ENCODE data around the gene HLCS. TPM values are rescaled to one million over a fixed set of nuclear protein-coding genes. Genes with fewer than 3 reads are reported as not detected.
A peak's percentile ranks its signal among the peaks of the same experiment; 100 is the strongest.

HLCS gene
- total RNA-seq, 1 donor from 2014 or later: 25.0 TPM

GRCh38 chr21:36834192-36834591 is 132.3 kb downstream of the HLCS start:
- no peaks in the 10 kb centered on the region for H3K79me2 ChIP-seq (ENCODE audit: low read depth)
- Mint-ChIP-seq H3K36me3 (peaks cover 3% of the 10 kb centered on the region), H3K4me1 (peaks cover 34% of the 10 kb centered on the region), H3K4me3 (no peak overlapping the region), H3K27me3 (ENCODE audit: insufficient read depth, low read depth) (peaks cover 2% of the 10 kb centered on the region), H3K27ac (no peak overlapping the region), H3K9me3 (no peaks in the 10 kb centered on the region)
- peaks cover 12% of the 10 kb centered on the region for H3K4me1 ChIP-seq
- no peak overlapping the region for H3K4me2 ChIP-seq
- H3K9ac ChIP-seq: no peak overlapping the region
- H3K36me3 ChIP-seq: no peaks in the 10 kb centered on the region
- TF ChIP-seq EZH2phosphoT487 (IDR thresholded peaks at IDR 0.05) (no peak), CTCF (IDR thresholded peaks at IDR 0.05) (no peak), EZH2 (IDR thresholded peaks at IDR 0.05) (no peak)
- no peak overlapping the region for H2AFZ ChIP-seq (replicated peaks)
- H3K27me3 ChIP-seq: no peaks in the 10 kb centered on the region
- peaks cover 6% of the 10 kb centered on the region for H3F3A ChIP-seq (ENCODE audit: low read depth)
- no peak overlapping the region for H3K27ac ChIP-seq
- no peaks in the 10 kb centered on the region for H3K9me3 ChIP-seq (ENCODE audit: low read depth)
- no peak for DNase-seq (ENCODE audit: low spot score)
- H4K20me1 ChIP-seq (ENCODE audit: low read depth): no peaks in the 10 kb centered on the region
- H3K4me3 ChIP-seq: no peak overlapping the region

GRCh38 chr21:36830100-36830499 is 136.4 kb downstream of the HLCS start:
- no peaks in the 10 kb centered on the region for H3K79me2 ChIP-seq (ENCODE audit: low read depth)
- Mint-ChIP-seq H3K27ac (peak overlapping the region; percentile 94), H3K9me3 (no peaks in the 10 kb centered on the region), H3K4me1 (peaks cover 41% of the 10 kb centered on the region), H3K4me3 (no peak overlapping the region), H3K36me3 (peaks cover 3% of the 10 kb centered on the region), H3K27me3 (ENCODE audit: insufficient read depth, low read depth) (peaks cover 3% of the 10 kb centered on the region)
- peak overlapping the region; percentile 6 for H2AFZ ChIP-seq (replicated peaks)
- H3K27me3 ChIP-seq: no peaks in the 10 kb centered on the region
- H3K4me3 ChIP-seq: no peak overlapping the region
- H3K36me3 ChIP-seq: no peaks in the 10 kb centered on the region
- H3K27ac ChIP-seq: no peak overlapping the region
- TF ChIP-seq CTCF (IDR thresholded peaks at IDR 0.05) (no peak), EZH2phosphoT487 (IDR thresholded peaks at IDR 0.05) (no peak), EZH2 (IDR thresholded peaks at IDR 0.05) (no peak)
- no peaks in the 10 kb centered on the region for H4K20me1 ChIP-seq (ENCODE audit: low read depth)
- H3K9ac ChIP-seq: no peak overlapping the region
- no peak for DNase-seq (ENCODE audit: low spot score)
- peaks cover 11% of the 10 kb centered on the region for H3F3A ChIP-seq (ENCODE audit: low read depth)
- no peaks in the 10 kb centered on the region for H3K9me3 ChIP-seq (ENCODE audit: low read depth)
- peaks cover 27% of the 10 kb centered on the region for H3K4me1 ChIP-seq
- H3K4me2 ChIP-seq: no peak overlapping the region

DNA sequence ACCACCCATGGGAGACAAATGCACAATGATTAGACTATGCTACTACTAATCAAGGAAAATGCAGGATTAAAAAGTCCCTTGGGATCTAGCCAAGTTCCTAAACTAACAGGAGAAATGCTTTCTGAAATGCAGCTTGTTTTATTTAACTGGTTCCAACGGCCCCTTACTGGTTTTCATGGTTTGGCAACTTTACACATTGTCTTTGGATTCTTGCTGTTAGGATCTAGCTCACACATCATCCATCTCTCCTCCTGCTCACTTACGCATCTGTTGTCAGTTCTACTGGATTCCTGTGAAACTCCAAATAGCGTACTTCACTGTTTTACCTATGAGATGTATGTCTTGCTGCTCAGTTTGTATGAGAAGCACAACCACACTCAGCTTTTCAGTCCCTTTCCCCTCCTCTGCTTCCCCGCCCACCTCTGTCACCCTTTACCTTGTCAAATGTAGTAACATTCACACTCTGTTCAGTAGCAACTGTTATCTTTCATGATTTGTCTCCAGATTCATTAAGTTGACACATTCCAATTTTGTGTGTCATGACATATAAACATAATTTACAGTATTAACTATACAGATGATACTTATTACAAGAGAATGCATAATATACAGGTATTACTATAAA is 137.5 kb downstream of the HLCS start:
- no peak overlapping the region for H3K27ac ChIP-seq
- H3K4me1 Mint-ChIP-seq: peaks cover 44% of the 10 kb centered on the region
- no peak overlapping the region for H3K9ac ChIP-seq
- no peak overlapping the region for H3K27ac Mint-ChIP-seq
- H3K4me3 Mint-ChIP-seq: no peak overlapping the region
- H3K4me3 ChIP-seq: no peak overlapping the region
- H3K9me3 ChIP-seq (ENCODE audit: low read depth): no peaks in the 10 kb centered on the region
- no peaks in the 10 kb centered on the region for H3K36me3 ChIP-seq
- peaks cover 11% of the 10 kb centered on the region for H3F3A ChIP-seq (ENCODE audit: low read depth)
- no peak for TF ChIP-seq EZH2 (IDR thresholded peaks at IDR 0.05)
- TF ChIP-seq CTCF (IDR thresholded peaks at IDR 0.05): no peak
- TF ChIP-seq EZH2phosphoT487 (IDR thresholded peaks at IDR 0.05): no peak
- H3K36me3 Mint-ChIP-seq: peaks cover 9% of the 10 kb centered on the region
- peaks cover 3% of the 10 kb centered on the region for H3K27me3 Mint-ChIP-seq (ENCODE audit: insufficient read depth, low read depth)
- H3K9me3 Mint-ChIP-seq: peaks cover 4% of the 10 kb centered on the region
- H3K79me2 ChIP-seq (ENCODE audit: low read depth): no peaks in the 10 kb centered on the region
- H3K27me3 ChIP-seq: no peaks in the 10 kb centered on the region
- H4K20me1 ChIP-seq (ENCODE audit: low read depth): no peaks in the 10 kb centered on the region
- H2AFZ ChIP-seq (replicated peaks): no peak overlapping the region
- no peak overlapping the region for H3K4me2 ChIP-seq
- peaks cover 27% of the 10 kb centered on the region for H3K4me1 ChIP-seq
- DNase-seq (ENCODE audit: low spot score): no peak
